SK-N-SH (cell line): ENCODE results near the gene FGGY.

ENCODE experiments used
- EP300 ChIP-seq, 2 experiments: IDR thresholded peaks; 2 replicates each; pipeline versions ENCODE4 v1.4.0 to v1.6.1; 2012; ENCODE audit warnings: borderline replicate concordance in 1 of 2, low read depth in 1 of 2, low read length in 1 of 2
- GATA2 ChIP-seq: sonication (generic); formaldehyde crosslinking; IDR thresholded peaks from 2 replicates; pipeline ENCODE4 v1.5.0; 2020; ENCODE audit warnings: mild to moderate bottlenecking, missing genetic modification reagents
- TAF1 ChIP-seq: IDR thresholded peaks from 2 replicates; pipeline ENCODE4 v1.6.1; 2012; ENCODE audit warnings: low read depth, mild to moderate bottlenecking, low read length, moderate library complexity, borderline replicate concordance
- TEAD4 ChIP-seq: IDR thresholded peaks from 2 replicates; pipeline ENCODE4 v1.4.0; 2012; ENCODE audit warnings: mild to moderate bottlenecking, borderline replicate concordance; ENCODE audit not compliant: insufficient read depth
- TF ChIP-seq, protein P1 (sequence below): fragments of 150-350 bp; IDR thresholded peaks from 2 replicates; pipeline ENCODE4 v1.6.1; 2017; ENCODE audit warnings: antibody characterized with exemption, low read length, low read depth, borderline replicate concordance
- TF ChIP-seq, protein P2 (sequence below): fragments of 200-600 bp; sonication (generic); IDR thresholded peaks from 2 replicates; pipeline ENCODE4 v1.6.1; 2017; ENCODE audit warnings: antibody characterized with exemption, mild to moderate bottlenecking, moderate library complexity

DNA sequence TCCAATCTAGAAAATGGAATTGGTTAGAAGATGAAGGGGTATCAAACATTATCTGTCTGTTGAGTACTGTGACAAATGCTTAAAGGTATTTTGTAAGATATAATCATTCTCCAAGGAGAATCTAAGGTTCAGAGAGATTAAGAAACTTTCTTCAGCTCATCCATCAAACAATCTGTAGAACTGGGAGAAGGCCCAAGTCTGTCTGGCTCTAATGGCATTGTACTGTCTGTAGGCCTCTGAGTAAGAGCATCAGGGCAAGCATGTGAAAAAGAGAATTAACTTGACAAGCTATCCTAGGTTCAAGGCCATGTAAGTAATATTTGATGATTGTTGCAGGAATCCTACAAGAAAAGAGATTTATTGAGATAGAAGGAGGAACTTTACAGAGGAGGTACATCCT lies 5.3 kb upstream of the FGGY start:
- TF ChIP-seq, protein P1, sequence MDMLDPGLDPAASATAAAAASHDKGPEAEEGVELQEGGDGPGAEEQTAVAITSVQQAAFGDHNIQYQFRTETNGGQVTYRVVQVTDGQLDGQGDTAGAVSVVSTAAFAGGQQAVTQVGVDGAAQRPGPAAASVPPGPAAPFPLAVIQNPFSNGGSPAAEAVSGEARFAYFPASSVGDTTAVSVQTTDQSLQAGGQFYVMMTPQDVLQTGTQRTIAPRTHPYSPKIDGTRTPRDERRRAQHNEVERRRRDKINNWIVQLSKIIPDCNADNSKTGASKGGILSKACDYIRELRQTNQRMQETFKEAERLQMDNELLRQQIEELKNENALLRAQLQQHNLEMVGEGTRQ = no peak
- TF ChIP-seq, protein P2, sequence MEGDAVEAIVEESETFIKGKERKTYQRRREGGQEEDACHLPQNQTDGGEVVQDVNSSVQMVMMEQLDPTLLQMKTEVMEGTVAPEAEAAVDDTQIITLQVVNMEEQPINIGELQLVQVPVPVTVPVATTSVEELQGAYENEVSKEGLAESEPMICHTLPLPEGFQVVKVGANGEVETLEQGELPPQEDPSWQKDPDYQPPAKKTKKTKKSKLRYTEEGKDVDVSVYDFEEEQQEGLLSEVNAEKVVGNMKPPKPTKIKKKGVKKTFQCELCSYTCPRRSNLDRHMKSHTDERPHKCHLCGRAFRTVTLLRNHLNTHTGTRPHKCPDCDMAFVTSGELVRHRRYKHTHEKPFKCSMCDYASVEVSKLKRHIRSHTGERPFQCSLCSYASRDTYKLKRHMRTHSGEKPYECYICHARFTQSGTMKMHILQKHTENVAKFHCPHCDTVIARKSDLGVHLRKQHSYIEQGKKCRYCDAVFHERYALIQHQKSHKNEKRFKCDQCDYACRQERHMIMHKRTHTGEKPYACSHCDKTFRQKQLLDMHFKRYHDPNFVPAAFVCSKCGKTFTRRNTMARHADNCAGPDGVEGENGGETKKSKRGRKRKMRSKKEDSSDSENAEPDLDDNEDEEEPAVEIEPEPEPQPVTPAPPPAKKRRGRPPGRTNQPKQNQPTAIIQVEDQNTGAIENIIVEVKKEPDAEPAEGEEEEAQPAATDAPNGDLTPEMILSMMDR = no peak
- TF ChIP-seq TAF1 (no peak), GATA2 (CRISPR knock-in tag) (no peak), EP300 (IDR thresholded peaks at IDR 0.05; ENCODE audit: borderline replicate concordance in 1 of 2, low read depth in 1 of 2, low read length in 1 of 2) (no peak), TEAD4 (no peak)
